Neural progenitor cell (in vitro differentiated cells): ENCODE measurements around the gene SNX7.

Source experiments
- CTCF ChIP-seq: fragments of 200-600 bp; sonication (generic); IDR thresholded peaks from 2 replicates; pipeline ENCODE4 v1.5.1; 2017; ENCODE audit warnings: antibody characterized with exemption, mild to moderate bottlenecking
- EZH2 ChIP-seq: fragments of 200-600 bp; sonication (generic); IDR thresholded peaks from 2 replicates; pipeline ENCODE4 v1.6.1; 2017; ENCODE audit warnings: antibody characterized with exemption, mild to moderate bottlenecking, moderate library complexity
- EZH2phosphoT487 ChIP-seq: fragments of 200-600 bp; sonication (generic); IDR thresholded peaks from 2 replicates; pipeline ENCODE4 v1.6.1; 2017; ENCODE audit warnings: antibody characterized with exemption

- TF ChIP-seq EZH2 = no peak
- TF ChIP-seq CTCF = no peak
- no peak for TF ChIP-seq EZH2phosphoT487
These were observed 36.3 kb downstream of the SNX7 start for GRCh38 chr1:98697781-98698180.
